GM21526 (cell line): ENCODE data around the gene POSTN.

Source experiments
- ATAC-seq: cut with Tn5 transposase; IDR thresholded peaks from one replicate; pipeline ENCODE4 v1.9.1; 2021; ENCODE audit warnings: moderate library complexity; ENCODE audit not compliant: unreplicated experiment, low FRiP score

The POSTN gene

DNA sequence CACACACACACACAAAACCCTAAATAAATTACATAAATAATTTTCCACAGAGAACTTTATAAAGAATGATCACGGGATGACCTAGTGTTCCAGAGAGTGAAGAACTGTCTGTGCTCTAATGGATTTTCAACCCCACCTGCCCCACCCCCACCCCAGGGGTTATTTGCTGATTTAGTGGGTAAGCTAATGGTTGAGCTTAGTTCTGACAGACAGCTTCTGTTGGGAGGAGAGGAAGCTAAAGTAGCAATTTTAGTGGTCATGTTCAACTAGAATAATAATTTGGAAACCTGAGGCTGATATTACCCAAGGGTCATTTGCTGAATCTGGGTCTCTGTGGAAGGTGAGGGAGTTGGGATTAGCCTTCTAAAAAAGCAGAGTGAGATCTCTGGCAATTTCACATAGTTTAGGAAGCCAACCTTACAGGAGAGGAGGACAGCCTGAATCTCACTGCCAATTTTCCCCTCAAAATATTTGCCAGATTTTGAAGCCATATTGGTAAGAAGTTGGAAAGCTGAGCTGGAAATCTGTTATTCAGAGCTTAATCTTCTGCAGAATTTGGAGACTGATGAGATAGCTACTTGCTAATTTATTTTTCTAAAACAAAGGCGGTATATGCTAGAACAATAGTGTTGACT, 68.7 kb downstream of the POSTN start:
- no peak for ATAC-seq

DNA sequence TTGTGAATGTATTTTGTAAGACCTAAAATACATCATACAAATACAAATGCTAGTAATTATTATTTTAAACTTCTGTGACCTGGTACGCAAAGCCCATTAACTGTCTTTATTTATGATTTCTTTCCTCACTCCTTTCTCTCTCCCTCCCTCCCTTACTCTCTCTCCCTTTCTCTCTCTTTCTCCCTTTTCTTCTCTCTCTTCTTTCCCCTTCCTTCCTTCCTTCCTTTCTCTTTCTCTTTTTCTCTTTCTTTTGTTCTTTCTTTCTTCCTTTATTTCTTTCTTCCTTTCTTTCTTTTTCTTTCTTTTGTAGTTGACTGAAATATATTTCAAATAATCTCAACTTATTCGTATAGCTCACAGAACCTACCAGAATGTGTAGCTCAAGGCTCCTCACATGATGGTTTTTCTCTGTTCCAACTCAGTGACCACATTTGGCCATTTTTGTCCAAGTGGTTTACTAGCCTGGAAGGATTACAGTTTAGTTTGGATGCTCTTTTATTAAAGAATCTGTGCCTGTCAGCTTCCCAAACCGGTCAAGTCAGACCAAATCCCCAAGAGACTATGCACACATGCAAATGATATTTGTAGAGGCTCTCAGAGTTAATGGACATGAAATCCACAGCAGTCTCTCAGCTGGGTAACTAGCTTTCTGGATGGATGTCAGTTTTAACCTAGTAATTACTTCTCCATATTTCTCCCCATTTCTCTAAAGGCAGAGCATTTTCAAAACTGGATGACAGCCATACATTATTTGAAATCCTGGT, 71.7 kb downstream of the POSTN start:
- ATAC-seq = no peak

DNA sequence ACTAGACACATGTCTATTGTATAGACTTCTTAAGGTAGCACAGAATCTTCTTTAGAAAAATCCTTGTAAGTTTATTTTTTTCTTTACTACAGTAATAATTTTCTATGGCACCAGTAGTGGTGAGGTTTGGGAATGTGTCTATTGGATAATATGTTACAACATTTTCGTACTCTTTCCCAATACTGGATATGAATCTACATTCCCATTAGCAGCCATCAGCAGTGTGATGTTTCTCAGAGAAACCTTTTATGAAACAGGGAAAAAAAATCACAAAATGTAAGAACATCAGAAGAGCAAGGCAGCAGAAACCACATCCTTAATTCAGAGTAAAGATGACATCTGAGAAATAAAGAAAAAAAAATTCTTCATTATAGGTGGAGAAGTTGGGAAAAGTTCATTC, 83.3 kb downstream of the POSTN start:
- no peak for ATAC-seq
